Endothelial cell of umbilical vein (primary cell): ENCODE results near the gene HEPH. TPM values are rescaled to one million over a fixed set of nuclear protein-coding genes. Genes with fewer than 3 reads are reported as not detected.

Experiments
- BruUV-seq: library from RNA; stranded (reverse); fragments of 400-500 nt; replicated peaks from 2 replicates; lab custom pipeline; 2021; lab: Mats Ljungman, UMichigan
- CTCF ChIA-PET: fragments of 300-600, 350-600 bp; sonication (Branson Sonifier 250); formaldehyde crosslinking; loops from one replicate; lab custom pipeline; 2021; ENCODE audit warnings: antibody characterized with exemption, inconsistent platforms; lab: Charles Lee
- POLR2A ChIA-PET: fragments of 300-600, 350-600 bp; sonication (Branson Sonifier 250); formaldehyde crosslinking; loops from one replicate; lab custom pipeline; 2021; ENCODE audit warnings: antibody characterized with exemption, inconsistent platforms; lab: Charles Lee
- DNase-seq: peaks from one replicate; pipeline ENCODE4 v3.0.0-alpha.2; 2011; ENCODE audit warnings: low read depth, low spot score
- FAIRE-seq: peaks from 2 replicates; lab custom pipeline; 2011; peaks lifted over from hg19 to GRCh38; lab: Jason Lieb, UNC
- H2AFZ ChIP-seq: 2 replicates; pipeline ENCODE4 v1.6.0; 2012; ENCODE audit warnings: low read depth, low read length, control low read depth, inconsistent platforms
- H3K27ac ChIP-seq: 2 replicates; pipeline ENCODE4 v1.5.1; 2011; ENCODE audit warnings: low read depth, mild to moderate bottlenecking, control low read depth, low read length, moderate library complexity; ENCODE audit not compliant: insufficient read depth
- H3K27me3 ChIP-seq, 2 experiments: 2 replicates each; pipeline versions ENCODE4 v1.6.0 to v1.6.1; 2011; ENCODE audit warnings: low read length in 2 of 2, mixed read lengths in 1 of 2; ENCODE audit not compliant: control insufficient read depth in 2 of 2, insufficient read depth in 2 of 2
- H3K36me3 ChIP-seq, 2 experiments: 2 replicates in 1 of 2; 3 replicates in 1 of 2; pipeline ENCODE4 v1.5.1; 2011; ENCODE audit warnings: low read length in 2 of 2, mild to moderate bottlenecking in 1 of 2, moderate library complexity in 1 of 2; ENCODE audit not compliant: control insufficient read depth in 2 of 2, insufficient read depth in 2 of 2; ENCODE audit errors: extremely low read depth in 1 of 2
- H3K4me1 ChIP-seq: 3 replicates; pipeline ENCODE4 v1.5.1; 2011; ENCODE audit warnings: mild to moderate bottlenecking, low read length; ENCODE audit not compliant: control insufficient read depth, insufficient read depth; ENCODE audit errors: extremely low read depth
- H3K4me2 ChIP-seq: 2 replicates; pipeline ENCODE4 v1.6.1; 2011; ENCODE audit warnings: low read length, control low read depth, mixed read lengths; ENCODE audit not compliant: insufficient read depth
- H3K4me3 ChIP-seq, 3 experiments: fragments of 200-600 bp in 1 of 3; sonication (generic), shearing (Covaris generic) in 1 of 3; replicated peaks in 1 of 3; 2 replicates each; pipeline ENCODE4 v1.5.1; 2011 to 2016; ENCODE audit warnings: control low read depth in 3 of 3, low read length in 3 of 3, mild to moderate bottlenecking in 2 of 3, inconsistent platforms in 1 of 3, low read depth in 1 of 3, moderate library complexity in 1 of 3; ENCODE audit not compliant: insufficient read depth in 1 of 3
- H3K79me2 ChIP-seq: 2 replicates; pipeline ENCODE4 v1.6.0; 2012; ENCODE audit warnings: low read length, inconsistent platforms; ENCODE audit not compliant: control insufficient read depth, insufficient read depth
- H3K9ac ChIP-seq: replicated peaks from 2 replicates; pipeline ENCODE3; 2011; ENCODE audit warnings: low read length, control low read depth; ENCODE audit not compliant: insufficient read depth; ENCODE audit errors: extremely low read depth
- H3K9me1 ChIP-seq: replicated peaks from 3 replicates; pipeline ENCODE4 v1.6.0; 2011; ENCODE audit warnings: mild to moderate bottlenecking, low read length; ENCODE audit not compliant: control insufficient read depth, insufficient read depth; ENCODE audit errors: extremely low read depth
- H3K9me3 ChIP-seq: replicated peaks from 2 replicates; pipeline ENCODE4 v1.5.1; 2012; ENCODE audit warnings: low read length, inconsistent platforms; ENCODE audit not compliant: control insufficient read depth, insufficient read depth
- H4K20me1 ChIP-seq: replicated peaks from 2 replicates; pipeline ENCODE3; 2011; ENCODE audit warnings: mild to moderate bottlenecking, low read length; ENCODE audit not compliant: control insufficient read depth, insufficient read depth; ENCODE audit errors: extremely low read depth
- EZH2 ChIP-seq: IDR thresholded peaks from 2 replicates; pipeline ENCODE4 v1.6.1; 2012; ENCODE audit warnings: borderline replicate concordance, low read depth, mild to moderate bottlenecking, moderate library complexity, low read length, inconsistent platforms; ENCODE audit not compliant: severe bottlenecking
- FOS ChIP-seq: IDR thresholded peaks from 2 replicates; pipeline ENCODE4 v1.6.1; 2011; ENCODE audit warnings: mild to moderate bottlenecking, low read length, moderate library complexity, borderline replicate concordance; ENCODE audit not compliant: insufficient read depth
- GATA2 ChIP-seq: IDR thresholded peaks from 2 replicates; pipeline ENCODE4 v1.7.0; 2011; ENCODE audit warnings: low read depth, mild to moderate bottlenecking, moderate library complexity, mixed read lengths, low read length; ENCODE audit not compliant: insufficient read length, insufficient read depth
- JUN ChIP-seq: IDR thresholded peaks from 2 replicates; pipeline ENCODE4 v1.6.1; 2011; ENCODE audit warnings: borderline replicate concordance, low read depth; ENCODE audit not compliant: insufficient read length, insufficient read depth
- MYC ChIP-seq: IDR thresholded peaks from one replicate; pipeline ENCODE4 v1.6.1; 2011; ENCODE audit warnings: mild to moderate bottlenecking, low read depth, low read length
- POLR2A ChIP-seq: IDR thresholded peaks from 2 replicates; pipeline ENCODE4 v1.6.1; 2012; ENCODE audit warnings: low read depth, mild to moderate bottlenecking, control low read depth, low read length
- POLR2AphosphoS5 ChIP-seq: IDR thresholded peaks from 2 replicates; pipeline ENCODE4 v1.6.1; 2012; ENCODE audit warnings: low read depth, mild to moderate bottlenecking, control low read depth, low read length, moderate library complexity; ENCODE audit not compliant: insufficient read depth
- dilution Hi-C: fragments of 300-500 bp; cut with MboI; formaldehyde crosslinking; loops from one replicate; pipeline ENCODE4 v1.15.0; 2019; ENCODE audit warnings: low sequenced_read_pairs; ENCODE audit not compliant: extremely low pct_ligation_motif_present
- intact Hi-C: fragments of 100-400 bp; cut with micrococcal nuclease; formaldehyde crosslinking; loops from one replicate; pipeline ENCODE4 v1.10.0; 2022
- polyA plus RNA-seq, 4 experiments: library from polyadenylated mRNA; depleted of rRNA in 3 of 4; stranded (reverse) in 3 of 4; unstranded in 1 of 4; fragments of >200 nt; gene quantifications; 2 replicates each; pipeline versions ENCODE4 v1.2.1 to v1.2.3, GENCODE V29; 2011 to 2012; ENCODE audit warnings: missing spikeins in 1 of 4
- total RNA-seq: library from RNA; stranded (reverse); gene quantifications from 2 replicates; pipeline ENCODE4 v1.2.3, GENCODE V29; 2021
- TF ChIP-seq, protein P1 (sequence below): IDR thresholded peaks from 2 replicates; pipeline ENCODE4 v1.6.1; 2011; ENCODE audit not compliant: insufficient read depth, insufficient read length
- TF ChIP-seq, protein P2 (sequence below), 2 donors: IDR thresholded peaks; 1 replicate in 1 of 2; 2 replicates in 1 of 2; pipeline ENCODE4 v1.5.1; 2011; ENCODE audit warnings: low read length in 2 of 2, mild to moderate bottlenecking in 2 of 2, moderate library complexity in 2 of 2, control low read depth in 1 of 2, inconsistent platforms in 1 of 2, low read depth in 1 of 2; ENCODE audit not compliant: insufficient read depth in 1 of 2; ENCODE audit errors: extremely low read depth in 1 of 2

HEPH gene
- total and polyA plus RNA-seq, 2 donors (not counting 3 experiments of a cell fraction or from before 2014, with no cell fraction given) = 0.08 to 0.20 TPM

DNA sequence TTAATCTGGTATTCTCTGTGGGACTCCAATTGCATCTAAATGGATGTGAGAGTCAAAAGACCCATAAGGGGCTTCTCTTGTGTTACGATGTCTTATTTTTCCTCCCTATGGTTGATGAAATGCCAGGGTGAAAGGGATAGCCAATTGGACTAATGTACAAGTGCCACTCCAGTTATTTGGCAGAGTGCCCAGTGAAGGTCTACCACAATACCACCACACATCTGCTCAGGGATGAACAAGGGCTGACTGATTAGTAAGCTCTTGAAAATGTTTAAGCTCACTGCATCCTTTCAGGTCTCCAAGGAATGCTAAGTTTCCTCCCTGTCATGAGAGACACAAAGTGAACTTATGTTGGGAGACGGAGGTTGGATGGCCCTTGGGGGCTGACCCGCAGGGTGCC lies 57.8 kb downstream of the HEPH start:
- Histone ChIP-seq H3K4me3 (no peak overlapping the region), H2AFZ (no peak overlapping the region), H3K27me3 (no peaks in the 10 kb centered on the region), H3K9me3 (no peaks in the 10 kb centered on the region), H3K79me2 (no peaks in the 10 kb centered on the region), H3K9me1 (no peaks in the 10 kb centered on the region), H3K4me2 (no peak overlapping the region), H4K20me1 (no peaks in the 10 kb centered on the region), H3K36me3 (no peaks in the 10 kb centered on the region), H3K4me1 (no peaks in the 10 kb centered on the region), H3K9ac (no peak overlapping the region), H3K27ac (no peak overlapping the region)
- DNase-seq (no peak), FAIRE-seq (no peak)
- intact Hi-C loops = no loop called here
- no TSS peak for BruUV-seq
- POLR2A ChIA-PET = no interaction called here
- CTCF ChIA-PET = no interaction called here
- dilution Hi-C loops = no loop called here
- no peak for TF ChIP-seq POLR2AphosphoS5
- TF ChIP-seq, protein P1, sequence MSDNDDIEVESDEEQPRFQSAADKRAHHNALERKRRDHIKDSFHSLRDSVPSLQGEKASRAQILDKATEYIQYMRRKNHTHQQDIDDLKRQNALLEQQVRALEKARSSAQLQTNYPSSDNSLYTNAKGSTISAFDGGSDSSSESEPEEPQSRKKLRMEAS = no peak
- no peak for TF ChIP-seq POLR2A
- TF ChIP-seq, protein P2, sequence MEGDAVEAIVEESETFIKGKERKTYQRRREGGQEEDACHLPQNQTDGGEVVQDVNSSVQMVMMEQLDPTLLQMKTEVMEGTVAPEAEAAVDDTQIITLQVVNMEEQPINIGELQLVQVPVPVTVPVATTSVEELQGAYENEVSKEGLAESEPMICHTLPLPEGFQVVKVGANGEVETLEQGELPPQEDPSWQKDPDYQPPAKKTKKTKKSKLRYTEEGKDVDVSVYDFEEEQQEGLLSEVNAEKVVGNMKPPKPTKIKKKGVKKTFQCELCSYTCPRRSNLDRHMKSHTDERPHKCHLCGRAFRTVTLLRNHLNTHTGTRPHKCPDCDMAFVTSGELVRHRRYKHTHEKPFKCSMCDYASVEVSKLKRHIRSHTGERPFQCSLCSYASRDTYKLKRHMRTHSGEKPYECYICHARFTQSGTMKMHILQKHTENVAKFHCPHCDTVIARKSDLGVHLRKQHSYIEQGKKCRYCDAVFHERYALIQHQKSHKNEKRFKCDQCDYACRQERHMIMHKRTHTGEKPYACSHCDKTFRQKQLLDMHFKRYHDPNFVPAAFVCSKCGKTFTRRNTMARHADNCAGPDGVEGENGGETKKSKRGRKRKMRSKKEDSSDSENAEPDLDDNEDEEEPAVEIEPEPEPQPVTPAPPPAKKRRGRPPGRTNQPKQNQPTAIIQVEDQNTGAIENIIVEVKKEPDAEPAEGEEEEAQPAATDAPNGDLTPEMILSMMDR (IDR thresholded peaks at IDR 0.05; ENCODE audit: extremely low read depth in 1 of 2, insufficient read depth in 1 of 2, low read depth in 1 of 2, low read length in 2 of 2) = no peak
- no peak for TF ChIP-seq JUN
- TF ChIP-seq GATA2 = no peak
- TF ChIP-seq EZH2 = no peak
- no peak for TF ChIP-seq FOS
- no peak for TF ChIP-seq MYC
